Activated CD8-positive, alpha-beta T cell treated with anti-CD3 and anti-CD28 coated beads, Interleukin-2, amount 10 ng/mL, durations not matched to agents 7 days and 5 days (primary cell): ENCODE data around the gene ME1. TPM values are rescaled to one million over a fixed set of nuclear protein-coding genes. Genes with fewer than 3 reads are reported as not detected.

Experiments
- ATAC-seq: fragments of 150-1000 bp; cut with Tn5 transposase; one replicate; pipeline ENCODE4 v1.10.0; 2021; ENCODE audit warnings: moderate library complexity
- CTCF ChIA-PET: fragments of 350-600 bp; sonication (Branson Sonifier 250); formaldehyde crosslinking; loops from one replicate; lab custom pipeline; 2021; ENCODE audit warnings: antibody characterized with exemption; lab: Charles Lee
- POLR2A ChIA-PET: fragments of 350-600 bp; sonication (Branson Sonifier 250); formaldehyde crosslinking; loops from one replicate; lab custom pipeline; 2021; ENCODE audit warnings: antibody characterized with exemption; lab: Charles Lee
- DNase-seq: peaks from one replicate; pipeline ENCODE4 v3.0.0-alpha.2; 2020
- H3K27ac Mint-ChIP-seq: one replicate; pipeline ENCODE4 v1.8.0; 2021; ENCODE audit warnings: mild to moderate bottlenecking, mixed read lengths
- H3K27me3 Mint-ChIP-seq: one replicate; pipeline ENCODE4 v1.8.0; 2021; ENCODE audit warnings: low read depth, mixed read lengths
- H3K36me3 Mint-ChIP-seq: one replicate; pipeline ENCODE4 v1.8.0; 2021; ENCODE audit warnings: low read depth, mixed read lengths
- H3K4me1 Mint-ChIP-seq: one replicate; pipeline ENCODE4 v1.8.0; 2021; ENCODE audit warnings: low read depth, mixed read lengths
- H3K4me3 Mint-ChIP-seq: one replicate; pipeline ENCODE4 v1.8.0; 2021; ENCODE audit warnings: mild to moderate bottlenecking, mixed read lengths
- H3K9me3 Mint-ChIP-seq: one replicate; pipeline ENCODE4 v1.8.0; 2022; ENCODE audit warnings: mixed read lengths; ENCODE audit not compliant: insufficient read depth
- total RNA-seq, 2 experiments: library from RNA; stranded (reverse); gene quantifications; one replicate each; pipeline ENCODE4 v1.2.3, GENCODE V29; 2021

The ME1 gene
- total RNA-seq, 2 experiments from 2014 or later = 0.08 TPM; not detected in 1

- ChIA-PET CTCF (interaction anchor here (1.0 to 1.2 kb wide), 3 partner anchors 33 to 116 kb away, joined by 4 to 5 read pairs (median 4); partner anchors contain the start of genes DOP1A and UBE3D), POLR2A (no interaction called here)
- DNase-seq = no peak
- Mint-ChIP-seq H3K27ac (no peak overlapping the region), H3K36me3 (peaks cover 36% of the 10 kb centered on the region), H3K9me3 (no peaks in the 10 kb centered on the region), H3K4me3 (no peak overlapping the region), H3K4me1 (peaks cover 5% of the 10 kb centered on the region), H3K27me3 (no peaks in the 10 kb centered on the region)
- no peak for ATAC-seq
Observed at GRCh38 chr6:83182114-83182513, 248.7 kb downstream of the ME1 start.

- Mint-ChIP-seq H3K9me3 (no peaks in the 10 kb centered on the region), H3K27ac (no peak overlapping the region), H3K4me3 (no peak overlapping the region), H3K27me3 (no peaks in the 10 kb centered on the region), H3K36me3 (peaks cover 37% of the 10 kb centered on the region), H3K4me1 (peaks cover 5% of the 10 kb centered on the region)
- DNase-seq (no peak), ATAC-seq (no peak)
- CTCF ChIA-PET = interaction anchor here (2.9 kb wide), 1 partner anchor 114 kb away, joined by 12 read pairs; the partner anchor contains the start of genes DOP1A and UBE3D
- POLR2A ChIA-PET = interaction anchor here (0.8 kb wide), 1 partner anchor 11 kb away, joined by 3 read pairs; no protein-coding TSS in a partner anchor
Observed at GRCh38 chr6:83180426-83180950, 250.4 kb downstream of the ME1 start.

- Mint-ChIP-seq H3K27me3 (no peaks in the 10 kb centered on the region), H3K27ac (no peak overlapping the region), H3K36me3 (peaks cover 35% of the 10 kb centered on the region), H3K9me3 (no peaks in the 10 kb centered on the region), H3K4me1 (peaks cover 2% of the 10 kb centered on the region), H3K4me3 (no peak overlapping the region)
- POLR2A ChIA-PET = no interaction called here
- ATAC-seq = no peak
- CTCF ChIA-PET = interaction anchor here (12.7 kb wide), 1 partner anchor 110 kb away, joined by 60 read pairs; the partner anchor contains the start of genes DOP1A and UBE3D
- no peak for DNase-seq
Observed at GRCh38 chr6:83176246-83176645, 254.6 kb downstream of the ME1 start.

- DNase-seq (no peak), ATAC-seq (no peak)
- Mint-ChIP-seq H3K4me3 (no peak overlapping the region), H3K27ac (no peak overlapping the region), H3K4me1 (no peaks in the 10 kb centered on the region), H3K27me3 (no peaks in the 10 kb centered on the region), H3K36me3 (peaks cover 54% of the 10 kb centered on the region), H3K9me3 (no peaks in the 10 kb centered on the region)
- ChIA-PET POLR2A (no interaction called here), CTCF (interaction anchor here (1.1 to 12.7 kb wide), 2 partner anchors 19 to 103 kb away, joined by 4 to 60 read pairs; partner anchors contain the start of genes DOP1A and UBE3D)
Observed at GRCh38 chr6:83169511-83169910, 261.3 kb downstream of the ME1 start.

GRCh38 chr6:83169106-83169505, 261.7 kb downstream of the ME1 start:
- H3K36me3 Mint-ChIP-seq = peaks cover 52% of the 10 kb centered on the region
- H3K4me3 Mint-ChIP-seq = no peak overlapping the region
- DNase-seq (no peak), ATAC-seq (no peak)
- no peaks in the 10 kb centered on the region for H3K4me1 Mint-ChIP-seq
- H3K27me3 Mint-ChIP-seq = no peaks in the 10 kb centered on the region
- CTCF ChIA-PET = interaction anchor here (12.7 kb wide), 1 partner anchor 103 kb away, joined by 60 read pairs; the partner anchor contains the start of genes DOP1A and UBE3D
- no peaks in the 10 kb centered on the region for H3K9me3 Mint-ChIP-seq
- POLR2A ChIA-PET = no interaction called here
- no peak overlapping the region for H3K27ac Mint-ChIP-seq

GRCh38 chr6:83168556-83168955, 262.3 kb downstream of the ME1 start:
- CTCF ChIA-PET = interaction anchor here (1.5 to 12.7 kb wide), 2 partner anchors 47 to 102 kb away, joined by 3 to 60 read pairs; partner anchors contain the start of genes DOP1A and UBE3D
- Mint-ChIP-seq H3K4me3 (no peak overlapping the region), H3K36me3 (peaks cover 50% of the 10 kb centered on the region), H3K4me1 (no peaks in the 10 kb centered on the region), H3K27me3 (no peaks in the 10 kb centered on the region), H3K27ac (no peak overlapping the region), H3K9me3 (no peaks in the 10 kb centered on the region)
- POLR2A ChIA-PET = no interaction called here
- ATAC-seq (no peak), DNase-seq (no peak)

GRCh38 chr6:83167726-83168278, 263.0 kb downstream of the ME1 start:
- Mint-ChIP-seq H3K4me1 (no peaks in the 10 kb centered on the region), H3K4me3 (no peak overlapping the region), H3K36me3 (peaks cover 45% of the 10 kb centered on the region), H3K27ac (no peak overlapping the region), H3K27me3 (no peaks in the 10 kb centered on the region), H3K9me3 (no peaks in the 10 kb centered on the region)
- DNase-seq = no peak
- ATAC-seq = no peak
- CTCF ChIA-PET = interaction anchor here (1.5 to 12.7 kb wide), 2 partner anchors 47 to 102 kb away, joined by 3 to 60 read pairs; partner anchors contain the start of genes DOP1A and UBE3D
- POLR2A ChIA-PET = interaction anchor here (0.7 kb wide), 1 partner anchor 36 kb away, joined by 3 read pairs; no protein-coding TSS in a partner anchor

Other genes with a start within 250 kb of the ME1 start
- gene PGM3, start 237.8 kb downstream of the ME1 start, total RNA-seq = 1 to 10 TPM; 9.3 to 10.0 TPM
- under 1 TPM; 0.57 to 0.87 TPM for gene RWDD2A, start 237.7 kb downstream of the ME1 start, total RNA-seq
- not detected for gene PRSS35, start 81.5 kb upstream of the ME1 start, total RNA-seq